ENCODE results near the gene NACAD.

Gene NACAD

DNA sequence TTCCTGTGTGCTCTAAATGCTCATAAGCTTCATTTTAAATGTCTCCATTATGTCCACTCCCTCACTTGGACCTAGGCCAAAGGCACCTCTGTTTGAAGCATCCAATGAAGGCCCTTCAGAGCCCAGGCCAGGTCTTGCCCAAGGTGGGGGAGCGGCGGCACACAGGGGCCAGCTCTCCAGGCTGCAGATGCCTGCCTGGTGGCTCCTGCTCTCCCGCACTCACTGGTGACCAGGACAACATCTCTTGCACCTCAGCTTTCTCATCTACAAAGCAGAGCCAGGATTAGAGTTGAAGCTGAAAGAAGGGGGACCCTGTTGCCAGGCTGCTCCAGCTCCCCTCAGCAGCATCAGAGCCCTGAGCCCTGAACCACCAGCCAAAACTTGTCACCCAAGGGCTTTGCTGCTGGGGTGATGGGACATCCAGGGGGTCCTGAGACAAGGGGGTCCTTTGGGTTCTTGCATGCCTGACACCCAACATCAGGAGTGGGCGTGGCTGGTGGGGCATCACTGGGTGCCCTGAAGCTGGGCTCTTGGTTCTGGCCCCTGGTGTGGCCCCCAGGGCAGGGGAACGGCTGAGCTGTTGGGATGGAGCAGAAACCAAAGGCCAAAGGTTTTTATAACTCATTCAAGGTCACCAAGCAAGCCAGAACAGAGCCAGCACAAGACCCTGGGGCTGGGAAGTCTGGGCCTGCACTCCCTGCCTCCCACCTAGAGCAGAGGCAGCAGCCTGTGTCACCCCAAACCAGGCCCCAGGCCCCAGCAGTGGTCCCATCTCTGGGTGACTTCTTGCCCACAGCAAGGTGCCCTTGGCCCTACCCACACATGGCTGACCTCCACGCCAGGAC, 1.2 kb downstream of the NACAD start:
- no peak for DNase-seq

DNA sequence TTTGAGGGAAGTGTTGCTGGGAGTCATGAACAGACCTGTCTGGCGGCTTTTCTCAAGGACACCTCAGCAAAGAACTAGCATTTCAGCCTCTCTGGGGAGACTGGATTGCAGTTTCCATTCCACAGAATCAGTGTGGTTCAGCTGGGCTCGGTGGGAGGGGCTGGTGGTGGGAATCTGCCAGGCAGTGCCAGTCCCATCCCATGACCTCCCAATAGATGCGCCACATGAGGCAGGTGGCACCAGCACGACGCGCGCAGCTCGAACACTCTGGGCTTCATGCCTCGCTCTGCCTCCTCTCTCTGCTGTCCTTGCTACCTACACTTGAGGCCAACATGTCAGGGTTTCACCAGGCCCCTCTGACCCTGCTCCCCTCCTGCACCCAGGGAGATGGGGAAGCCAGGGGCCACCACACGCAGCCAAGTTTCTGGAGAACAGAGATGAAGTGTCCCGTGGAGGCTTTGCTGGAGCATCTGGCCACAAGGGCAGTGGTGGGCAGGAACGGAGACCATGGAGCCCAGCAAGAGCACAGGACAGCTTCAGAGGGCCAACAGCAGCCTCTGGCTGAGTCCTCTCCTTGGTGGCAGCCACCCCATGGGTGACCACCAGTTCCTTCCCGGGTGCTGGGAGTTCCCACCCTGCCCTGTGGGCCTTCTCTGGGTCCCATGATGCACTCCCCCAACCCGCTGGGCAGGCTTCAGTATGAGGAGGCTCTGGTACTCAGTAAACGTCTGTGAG, 2.3 kb downstream of the NACAD start:
- DNase-seq = no peak

DNA sequence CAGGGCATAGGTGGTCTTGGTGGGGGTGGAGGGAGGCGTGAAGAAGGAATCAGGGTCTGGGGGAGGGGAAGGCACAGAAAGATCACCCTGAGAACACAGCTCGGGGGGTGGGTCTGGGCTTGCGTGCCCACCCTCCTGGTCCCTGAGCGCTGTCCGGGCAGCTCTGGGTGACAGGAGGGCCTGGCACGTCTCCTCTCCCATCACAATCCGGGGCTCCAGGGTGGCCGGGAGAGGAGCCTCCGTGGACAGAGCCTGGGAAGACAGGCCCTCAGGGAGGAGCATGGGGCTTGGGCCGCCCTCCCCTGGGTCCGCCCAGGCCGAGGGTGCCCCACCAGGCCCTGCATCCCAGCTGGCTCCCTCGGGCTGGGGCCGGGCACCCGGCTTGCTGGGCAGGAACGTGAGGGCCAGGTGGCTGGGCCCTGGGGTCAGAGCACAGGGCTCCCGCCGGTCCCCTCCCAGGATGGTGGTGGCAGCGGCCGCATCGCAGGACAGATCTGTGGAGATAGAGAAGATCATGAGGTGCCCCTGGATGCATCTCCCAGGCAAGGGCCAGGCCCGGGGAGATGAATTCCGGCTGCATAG, 3.1 kb downstream of the NACAD start:
- DNase-seq = no peak

DNA sequence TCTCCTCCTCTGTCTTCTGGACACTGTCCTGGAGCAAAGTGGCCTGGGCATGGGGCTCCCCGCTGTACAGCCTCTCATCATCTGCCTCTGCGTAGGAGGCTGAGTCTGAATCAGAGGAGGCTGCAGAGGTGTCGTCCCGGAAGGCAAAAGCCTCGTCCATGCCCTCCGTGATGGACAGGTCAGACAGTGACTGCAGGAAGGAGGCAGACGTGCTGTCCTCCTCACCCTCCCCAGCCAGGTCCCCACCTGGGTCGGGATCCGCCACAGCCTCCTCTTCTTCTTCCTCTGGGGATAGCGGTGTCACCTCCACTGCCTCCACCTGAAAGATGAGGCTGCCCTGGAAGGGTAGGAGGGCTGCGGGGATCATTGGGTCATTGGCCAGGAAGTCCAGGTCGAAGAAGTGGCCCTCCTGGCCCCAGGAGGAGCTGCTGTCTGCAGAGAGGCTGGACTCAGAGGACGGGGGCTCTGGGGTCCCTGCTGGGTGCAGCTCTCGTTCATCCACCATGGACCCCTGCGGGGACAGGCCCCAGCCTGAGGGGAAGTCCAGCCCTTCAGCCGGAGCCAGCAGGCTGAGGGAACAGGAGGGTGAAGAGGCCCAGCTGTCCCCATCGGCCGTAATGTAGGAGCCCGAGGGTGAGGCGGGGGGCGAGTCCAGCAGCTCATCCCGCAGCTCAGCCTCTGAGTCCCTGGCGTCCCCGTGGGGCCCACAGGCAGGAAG, 3.7 kb downstream of the NACAD start:
- DNase-seq = no peak

DNA sequence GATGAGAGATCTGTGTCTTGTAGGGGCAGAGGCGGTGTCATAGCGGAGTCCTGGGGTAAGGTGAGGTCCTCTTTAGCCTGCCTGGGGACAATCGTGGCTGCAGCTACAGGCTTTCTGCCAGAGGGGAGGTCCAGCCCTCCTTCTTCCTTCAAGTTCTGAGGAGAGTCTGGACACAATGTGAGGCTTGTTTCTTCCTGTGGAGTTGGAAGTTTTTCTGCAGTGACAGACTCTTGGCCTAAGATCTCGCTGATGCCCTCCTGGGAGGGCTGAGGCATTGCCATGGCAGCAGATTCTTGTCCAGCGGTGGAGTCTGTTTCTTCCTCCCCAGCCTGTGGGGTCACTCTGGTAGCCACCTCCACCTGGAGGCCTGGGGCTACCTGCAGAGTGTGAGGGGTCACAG, 4.4 kb downstream of the NACAD start:
- DNase-seq = no peak

DNA sequence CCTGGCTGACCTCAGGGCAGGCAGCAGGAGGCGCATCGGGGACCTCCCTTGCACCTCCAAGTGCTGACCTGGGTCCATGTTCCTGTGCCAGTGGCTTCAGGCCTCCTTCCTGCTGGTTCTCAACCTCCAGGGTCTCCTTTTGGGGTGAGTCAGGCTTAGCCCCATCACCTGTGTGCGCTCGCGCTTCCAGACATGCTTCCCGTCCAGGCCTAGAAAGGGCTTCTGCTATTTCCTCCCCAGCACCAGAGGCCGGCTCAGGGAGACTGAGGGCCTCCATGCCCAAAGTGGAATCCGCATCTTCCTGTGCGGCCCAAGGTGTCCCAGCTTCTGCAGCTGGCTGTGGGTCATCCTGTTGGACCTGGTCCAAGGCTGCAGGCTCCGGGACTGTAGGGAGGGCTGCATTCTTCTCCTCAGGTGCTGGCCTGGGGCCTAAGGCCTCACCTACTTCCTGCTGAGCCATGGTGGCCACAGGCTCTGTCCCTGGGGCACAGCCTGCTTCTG, 5.9 kb downstream of the NACAD start:
- DNase-seq = no peak

DNA sequence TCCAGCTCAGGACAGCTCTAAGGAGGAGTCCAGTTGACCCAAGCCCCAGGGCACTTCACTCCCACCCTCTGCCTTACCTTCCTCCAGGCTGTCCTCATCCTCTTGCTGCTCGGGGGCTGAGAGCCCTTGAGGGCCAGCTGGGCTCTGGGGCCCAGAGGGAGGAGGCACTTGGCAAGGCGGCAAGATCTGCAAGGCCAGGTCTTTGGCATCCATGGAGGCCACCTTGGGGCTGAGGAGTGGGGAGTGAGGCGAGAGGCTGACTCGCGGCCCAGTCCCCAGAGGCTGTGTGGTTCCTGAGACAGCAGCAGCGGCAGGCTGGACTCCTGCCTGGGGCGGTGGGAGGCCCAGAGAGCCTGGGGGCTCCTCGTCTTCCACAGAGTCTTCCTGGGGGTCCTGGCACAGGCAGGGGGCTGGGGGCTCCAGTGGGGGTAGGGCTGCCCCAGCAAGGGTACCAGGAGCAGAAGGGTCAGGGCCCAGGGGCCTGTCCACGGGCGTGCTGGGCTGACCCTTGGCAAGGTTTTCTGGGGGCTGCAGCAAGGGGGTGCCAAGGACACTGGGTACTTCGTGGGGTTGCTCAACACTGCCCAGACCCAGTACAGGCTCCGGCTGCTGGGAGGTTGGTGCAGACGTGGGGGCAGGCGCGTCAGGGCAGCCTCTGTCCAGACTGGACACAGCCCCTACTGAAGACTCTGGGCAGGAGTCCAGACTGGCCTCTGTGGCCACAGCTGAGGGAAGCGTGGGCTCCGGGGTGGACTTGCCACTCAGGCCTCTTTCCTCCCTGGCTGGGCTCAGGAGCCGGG, 6.5 kb downstream of the NACAD start:
- DNase-seq = no peak

DNA sequence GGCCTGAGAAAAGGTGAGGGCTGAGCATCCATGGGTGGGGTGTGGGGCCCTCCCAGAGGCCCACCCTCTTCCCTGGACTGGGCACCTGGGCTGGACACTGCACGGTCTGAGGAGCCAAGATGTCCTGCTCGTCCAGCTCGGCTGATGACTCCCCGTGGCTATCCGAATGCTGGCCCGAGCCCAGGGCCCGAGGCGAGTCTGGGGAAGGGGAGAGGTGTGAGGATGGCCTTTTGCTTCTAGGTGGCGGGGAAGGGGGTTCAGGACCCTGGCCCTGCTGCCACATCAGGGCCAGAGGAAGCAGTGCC, 7.1 kb downstream of the NACAD start:
- no peak for DNase-seq

DNA sequence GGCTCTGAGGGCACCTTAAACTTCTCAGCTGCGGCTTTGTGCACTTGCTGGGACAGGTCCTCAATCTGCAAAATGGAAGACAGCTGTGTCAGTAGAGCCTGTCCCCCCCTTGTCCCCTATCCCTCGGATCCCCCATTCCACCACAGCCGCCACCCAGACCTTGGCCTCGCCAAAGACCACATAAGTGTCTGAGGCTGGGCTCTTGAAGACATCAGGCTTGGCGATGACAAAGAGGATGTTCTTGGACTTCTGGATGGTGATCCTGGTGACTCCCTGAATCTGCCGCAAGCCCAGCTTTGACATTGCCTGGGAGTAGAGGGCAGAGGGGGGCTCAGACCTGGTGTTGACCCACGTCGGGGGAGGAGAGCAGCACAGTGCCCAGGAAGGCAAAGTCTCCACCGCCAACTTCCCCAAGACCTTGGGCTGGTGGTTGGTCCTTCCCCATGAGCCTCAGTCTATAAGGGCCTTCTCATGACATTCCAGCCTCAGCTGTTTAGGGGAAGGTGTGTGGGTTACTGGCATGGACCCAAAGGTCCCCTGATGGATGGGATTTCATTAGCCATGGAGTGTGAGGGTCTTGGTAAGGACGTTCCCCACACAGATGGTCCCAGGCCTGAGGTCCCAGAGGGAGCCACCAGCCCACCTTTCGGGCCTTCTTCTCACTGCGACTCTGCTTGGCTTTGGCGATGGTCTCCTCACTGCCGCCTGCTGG, 7.7 kb downstream of the NACAD start:
- DNase-seq = no peak

DNA sequence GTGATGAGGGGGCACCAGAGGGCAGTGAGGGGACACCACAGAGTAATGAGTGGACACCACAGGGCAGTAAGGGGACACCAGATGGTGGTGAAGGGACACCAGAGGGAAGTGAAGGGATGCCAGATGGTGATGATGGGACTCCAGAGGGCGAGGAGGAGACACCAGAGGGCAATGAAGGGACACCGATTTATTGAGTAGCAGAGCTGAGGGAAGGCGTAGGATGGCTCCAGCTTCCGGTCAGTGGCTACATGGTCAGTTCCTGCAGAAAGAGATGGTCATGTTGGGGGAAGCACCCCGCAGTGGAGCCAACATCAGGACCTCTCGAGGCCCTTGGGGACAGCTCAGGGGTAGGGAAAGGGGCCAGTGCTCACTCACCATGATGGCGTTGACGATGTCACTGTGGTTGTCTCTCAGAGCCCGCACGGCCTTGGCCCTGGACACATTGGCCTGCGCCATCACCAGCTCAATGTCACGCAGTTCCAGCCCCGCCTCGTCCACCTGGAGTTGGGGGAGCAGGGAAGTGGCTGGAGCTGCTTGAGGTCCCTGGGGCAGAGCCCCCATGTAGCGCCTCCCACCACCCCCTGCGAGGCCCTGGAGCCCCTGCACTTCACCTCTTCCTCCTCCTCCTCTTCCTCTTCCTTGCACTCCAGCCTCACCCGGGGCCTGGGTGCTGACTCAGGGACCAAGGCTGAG, 8.4 kb downstream of the NACAD start:
- DNase-seq = no peak

DNA sequence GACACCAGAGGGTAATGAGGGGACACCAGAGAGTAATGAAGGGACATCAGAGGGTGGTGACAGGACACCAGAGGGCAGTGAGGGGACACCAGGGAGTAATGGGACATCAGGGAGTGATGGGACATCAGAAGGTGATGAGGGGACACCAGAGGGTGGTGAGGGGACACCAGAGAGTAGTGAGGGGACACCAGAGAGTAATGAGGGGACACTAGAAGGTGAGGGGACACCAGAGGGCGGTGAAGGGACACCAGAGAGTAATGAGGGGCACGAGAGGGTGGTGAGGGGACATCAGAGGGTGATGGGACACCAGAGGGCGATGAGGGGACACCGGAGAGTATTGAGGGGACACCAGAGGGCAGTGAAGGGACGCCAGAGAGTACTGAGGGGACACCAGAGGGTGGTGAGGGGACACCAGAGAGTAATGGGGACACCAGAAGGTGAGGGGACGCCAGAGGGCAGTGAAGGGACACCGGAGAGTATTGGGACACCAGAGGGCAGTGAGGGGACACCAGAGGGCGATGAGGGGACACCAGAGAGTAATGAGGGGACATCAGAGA, 10.6 kb downstream of the NACAD start:
- no peak for DNase-seq

DNA sequence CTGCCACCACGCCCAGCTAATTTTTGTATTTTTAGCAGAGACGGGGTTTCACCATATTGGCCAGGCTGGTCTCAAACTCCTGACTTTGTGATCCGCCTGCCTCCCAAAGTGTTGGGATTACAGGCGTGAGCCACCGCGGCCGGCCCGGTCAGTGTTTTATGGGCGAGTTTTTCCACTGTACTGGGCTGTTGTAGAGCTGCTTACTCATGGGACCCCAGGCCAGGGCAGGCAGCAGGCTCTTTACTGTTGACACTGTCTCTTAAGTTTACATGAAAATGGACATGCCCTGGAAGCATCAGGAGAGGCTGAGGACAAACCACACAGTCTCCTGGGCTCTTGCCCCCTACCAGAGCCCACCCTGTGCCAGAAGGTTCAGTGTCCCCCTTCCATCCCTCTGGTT, 11.2 kb downstream of the NACAD start:
- DNase-seq = no peak

DNA sequence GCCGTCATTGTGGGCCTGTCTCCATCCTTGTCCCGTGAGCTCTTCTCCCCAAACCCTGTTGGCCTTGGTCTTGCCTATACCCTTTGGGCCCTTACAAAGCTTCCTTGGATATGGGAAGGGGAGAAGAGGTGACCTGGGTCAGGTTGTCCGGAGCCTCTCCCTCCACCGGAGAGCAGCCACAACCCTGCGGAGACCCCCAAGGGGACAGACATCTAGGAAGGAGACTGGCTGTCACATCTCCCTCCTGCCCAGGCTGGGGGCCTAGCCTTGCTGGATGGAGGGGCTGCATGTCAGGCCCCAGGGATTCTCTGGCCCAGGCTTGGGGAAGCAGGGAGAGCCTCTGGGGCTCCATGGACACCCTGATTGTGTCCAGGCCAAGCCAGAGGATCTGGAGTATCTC, 11.8 kb downstream of the NACAD start:
- DNase-seq = no peak

DNA sequence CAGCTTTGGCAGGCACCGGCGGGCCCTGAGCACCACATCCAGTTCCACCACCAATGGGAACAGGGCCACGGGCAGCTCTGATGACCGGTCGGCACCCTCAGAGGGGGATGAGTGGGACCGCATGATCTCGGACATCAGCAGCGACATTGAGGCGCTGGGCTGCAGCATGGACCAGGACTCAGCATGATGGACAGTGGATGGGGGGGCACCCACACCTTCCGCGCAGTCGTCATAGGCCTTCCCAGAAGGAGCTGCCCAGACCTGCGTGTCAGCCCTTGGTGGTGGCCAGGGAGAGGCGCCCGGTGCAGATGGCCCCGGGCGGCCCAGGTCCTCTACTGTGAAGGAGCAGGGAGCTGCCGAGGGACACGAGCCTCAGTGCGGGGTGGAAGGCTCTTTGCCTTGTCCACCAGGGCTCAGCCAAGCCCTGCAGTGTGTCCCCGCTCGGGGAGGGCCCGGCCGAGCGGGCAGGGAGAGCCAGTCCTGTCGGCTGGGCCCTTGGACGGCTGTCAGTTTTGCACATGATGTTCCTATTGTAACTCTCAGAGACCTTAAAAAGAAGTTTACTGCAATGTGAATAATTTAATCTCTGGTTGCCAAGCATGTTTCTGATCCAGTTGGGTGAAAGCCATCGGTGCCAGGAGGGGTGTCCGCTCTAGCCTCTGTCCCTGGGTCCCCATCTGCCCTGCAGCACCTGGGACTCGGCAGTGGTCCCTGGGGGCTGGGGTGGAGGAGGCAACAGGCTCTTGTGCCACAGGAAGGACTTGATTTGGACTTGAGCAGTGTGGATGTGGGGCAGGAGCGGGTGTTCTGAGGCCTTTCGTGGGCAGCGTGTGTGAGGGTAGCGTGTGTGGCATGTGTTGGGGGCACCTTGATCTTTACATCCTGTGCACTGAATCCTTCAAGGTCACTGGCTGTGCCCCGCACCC, 12.6 kb downstream of the NACAD start:
- DNase-seq = no peak

DNA sequence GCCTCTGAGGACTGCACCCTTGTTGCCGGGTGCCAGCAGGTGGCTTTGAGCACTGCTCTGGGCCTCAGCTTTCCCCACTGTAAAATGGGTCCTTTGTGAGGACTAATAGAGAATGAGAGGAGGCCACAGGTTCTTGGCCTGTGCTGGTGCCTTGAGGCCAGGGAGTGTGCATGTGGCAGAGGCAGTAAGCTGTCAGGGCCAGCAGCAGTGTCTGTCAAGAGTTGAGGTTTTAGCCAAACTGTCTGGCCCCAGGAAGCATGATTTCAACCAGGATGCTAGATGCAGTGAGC, 13.5 kb downstream of the NACAD start:
- DNase-seq = no peak

DNA sequence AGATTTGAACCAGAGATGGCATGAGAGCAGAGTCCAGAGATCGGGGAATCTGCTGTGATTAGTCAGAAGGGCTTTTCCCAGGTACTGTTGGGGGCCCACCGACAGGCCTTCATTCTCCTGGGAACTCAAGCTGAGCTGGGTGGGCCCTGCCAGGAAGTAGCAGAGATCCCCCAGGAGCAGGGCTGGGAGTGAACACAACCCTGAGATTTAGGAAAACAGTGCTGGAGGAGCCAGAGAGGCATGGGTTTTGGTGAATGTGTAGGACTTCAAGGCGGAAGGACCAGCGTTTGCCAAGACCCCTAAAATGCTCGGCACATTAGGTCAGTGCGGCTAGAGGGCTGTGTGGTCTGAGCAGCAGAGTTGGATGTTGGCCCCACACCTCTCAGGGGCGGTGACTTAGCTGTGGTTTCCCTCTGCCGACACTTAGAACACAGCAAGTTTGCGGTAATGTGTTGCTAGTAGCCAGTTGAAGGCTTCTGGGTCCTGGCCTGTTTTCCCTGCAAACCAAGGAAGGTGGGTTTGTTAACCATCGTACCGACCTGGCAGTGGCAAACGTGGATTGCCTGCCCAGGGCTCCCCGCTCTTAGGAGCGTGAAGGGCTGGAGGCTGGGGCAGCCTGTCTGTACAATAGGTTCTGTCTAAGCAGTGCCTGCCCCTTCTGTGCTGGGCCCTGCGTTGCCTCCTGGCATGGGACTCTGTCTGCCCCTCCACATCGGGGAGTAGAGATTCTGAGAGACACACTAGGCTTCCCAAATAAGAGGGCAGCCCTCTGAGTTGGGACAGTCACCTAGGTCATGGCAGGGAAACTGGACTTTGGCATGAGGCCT, 14.0 kb downstream of the NACAD start:
- DNase-seq = no peak

DNA sequence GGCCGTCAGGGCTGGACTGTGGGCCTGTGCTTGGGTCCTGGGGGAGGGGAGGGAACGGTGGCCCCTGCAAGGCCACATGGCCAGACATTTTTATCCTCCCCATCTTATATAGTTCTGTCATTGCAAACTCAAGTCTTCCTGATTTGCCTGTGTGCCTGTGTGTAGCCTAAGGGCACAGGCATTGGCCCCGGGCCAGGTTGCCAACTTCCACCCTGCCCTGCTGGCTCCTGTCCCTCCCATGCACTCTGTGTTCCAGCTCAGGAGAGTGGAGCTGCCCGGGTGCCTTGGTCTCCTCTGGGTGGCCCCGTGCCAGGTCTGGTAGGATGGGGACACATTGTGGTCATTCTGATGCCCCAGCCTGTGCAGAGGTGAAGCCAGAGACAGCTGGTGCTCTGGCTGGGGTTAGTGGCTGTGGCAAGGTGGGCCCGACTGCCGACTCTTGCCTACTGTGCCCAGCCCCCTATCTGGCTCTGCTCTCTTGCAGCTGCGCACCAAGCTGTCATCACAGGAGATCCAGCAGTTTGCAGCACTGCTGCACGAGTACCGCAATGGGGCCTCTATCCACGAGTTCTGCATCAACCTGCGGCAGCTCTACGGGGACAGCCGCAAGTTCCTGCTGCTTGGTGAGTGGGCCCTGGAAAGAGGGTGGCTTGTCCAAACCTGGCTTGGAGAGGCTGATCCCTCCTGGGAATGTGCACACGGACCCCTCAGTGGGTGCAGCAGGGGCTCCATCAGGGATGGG, 14.8 kb downstream of the NACAD start:
- no peak for DNase-seq

DNA sequence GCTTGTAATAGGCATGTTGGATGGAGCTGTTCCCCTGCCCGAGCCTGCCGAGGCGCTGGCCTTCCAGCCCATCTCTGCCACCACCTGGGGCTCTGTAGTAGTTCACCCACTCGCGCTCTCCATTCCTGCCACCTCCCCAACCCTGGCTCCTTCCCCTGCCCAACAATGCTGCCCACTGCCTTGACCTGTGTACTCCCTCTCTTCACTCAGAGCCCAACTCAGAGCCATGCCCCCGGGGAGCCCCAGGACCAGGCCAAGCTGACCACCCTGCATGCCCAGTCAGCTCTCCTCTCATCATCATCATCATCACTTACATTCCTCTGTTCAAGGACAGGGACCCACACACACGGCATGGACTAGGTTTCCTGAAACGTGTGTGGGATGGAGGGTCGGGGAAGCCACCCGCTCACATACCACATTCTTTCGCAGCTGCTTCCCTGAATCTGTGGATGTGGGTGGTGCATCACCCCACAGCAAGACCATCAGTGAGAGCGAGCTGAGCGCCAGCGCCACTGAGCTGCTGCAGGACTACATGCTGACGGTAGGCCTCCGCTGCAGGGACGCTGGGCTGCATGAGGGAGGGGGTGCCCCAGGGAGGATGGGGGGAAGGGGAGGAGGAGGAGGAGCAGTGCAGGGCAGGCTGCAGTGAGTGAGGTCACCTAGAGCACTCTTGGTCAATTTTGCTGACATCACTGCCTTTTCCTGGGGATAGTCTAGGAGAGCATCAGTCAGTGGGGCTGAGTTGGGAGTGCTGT, 15.6 kb downstream of the NACAD start:
- DNase-seq = no peak
